ENCODE results near the gene GTF2IRD1. TPM values are rescaled to one million over a fixed set of nuclear protein-coding genes. Genes with fewer than 3 reads are reported as not detected.

GTF2IRD1 gene
- total and polyA plus RNA-seq, 2 experiments from 2014 or later, result 28.7 to 37.1 TPM

DNA sequence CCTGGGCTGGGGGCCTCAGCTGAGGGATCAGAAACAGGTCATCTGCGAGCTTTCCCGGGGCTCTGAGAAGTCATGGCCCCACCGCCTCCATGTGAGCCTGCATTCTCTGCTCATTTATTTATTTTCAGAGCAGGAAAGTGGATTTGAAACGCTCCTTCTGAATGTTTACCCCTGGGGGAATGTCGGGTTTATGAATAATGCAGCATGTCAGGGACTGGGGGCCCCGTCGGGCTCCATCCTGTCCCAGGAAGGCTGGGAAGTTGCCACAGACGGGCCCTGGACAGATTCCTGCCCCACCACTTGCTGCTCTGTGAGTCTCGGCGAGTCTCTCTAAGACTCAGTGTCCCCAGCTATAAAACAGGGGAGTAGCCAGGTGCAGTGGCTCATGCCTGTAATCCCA is 11.9 kb upstream of the GTF2IRD1 start:
- Mint-ChIP-seq H3K4me1 (peaks cover 2% of the 10 kb centered on the region; the same call in 2 of the 3 replicates), H3K36me3 (ENCODE audit: low read depth) (peaks cover 7% of the 10 kb centered on the region), H3K27ac (no peak overlapping the region), H3K27me3 (ENCODE audit: insufficient read depth, low read depth, poor library complexity) (peaks cover 6% of the 10 kb centered on the region), H3K4me3 (no peak overlapping the region), H3K9me3 (peaks cover 14% of the 10 kb centered on the region)
- H3K4me2 ChIP-seq, result no peak overlapping the region
- TF ChIP-seq EZH2phosphoT487 (IDR thresholded peaks at IDR 0.05; ENCODE audit: unreplicated experiment) (no peak), STAT1 (IDR thresholded peaks at IDR 0.05; ENCODE audit: unreplicated experiment) (no peak), POLR2AphosphoS5 (IDR thresholded peaks at IDR 0.05; ENCODE audit: low read depth) (no peak), ZNF114 (CRISPR knock-in tag; IDR thresholded peaks at IDR 0.05) (no peak), CREB1 (CRISPR knock-in tag; IDR thresholded peaks at IDR 0.05; ENCODE audit: low read depth) (no peak), NANOG (IDR thresholded peaks at IDR 0.05; ENCODE audit: borderline replicate concordance) (no peak)
- TF ChIP-seq, protein P1, sequence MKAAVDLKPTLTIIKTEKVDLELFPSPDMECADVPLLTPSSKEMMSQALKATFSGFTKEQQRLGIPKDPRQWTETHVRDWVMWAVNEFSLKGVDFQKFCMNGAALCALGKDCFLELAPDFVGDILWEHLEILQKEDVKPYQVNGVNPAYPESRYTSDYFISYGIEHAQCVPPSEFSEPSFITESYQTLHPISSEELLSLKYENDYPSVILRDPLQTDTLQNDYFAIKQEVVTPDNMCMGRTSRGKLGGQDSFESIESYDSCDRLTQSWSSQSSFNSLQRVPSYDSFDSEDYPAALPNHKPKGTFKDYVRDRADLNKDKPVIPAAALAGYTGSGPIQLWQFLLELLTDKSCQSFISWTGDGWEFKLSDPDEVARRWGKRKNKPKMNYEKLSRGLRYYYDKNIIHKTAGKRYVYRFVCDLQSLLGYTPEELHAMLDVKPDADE (IDR thresholded peaks at IDR 0.05), result no peak
- TF ChIP-seq, protein P2, sequence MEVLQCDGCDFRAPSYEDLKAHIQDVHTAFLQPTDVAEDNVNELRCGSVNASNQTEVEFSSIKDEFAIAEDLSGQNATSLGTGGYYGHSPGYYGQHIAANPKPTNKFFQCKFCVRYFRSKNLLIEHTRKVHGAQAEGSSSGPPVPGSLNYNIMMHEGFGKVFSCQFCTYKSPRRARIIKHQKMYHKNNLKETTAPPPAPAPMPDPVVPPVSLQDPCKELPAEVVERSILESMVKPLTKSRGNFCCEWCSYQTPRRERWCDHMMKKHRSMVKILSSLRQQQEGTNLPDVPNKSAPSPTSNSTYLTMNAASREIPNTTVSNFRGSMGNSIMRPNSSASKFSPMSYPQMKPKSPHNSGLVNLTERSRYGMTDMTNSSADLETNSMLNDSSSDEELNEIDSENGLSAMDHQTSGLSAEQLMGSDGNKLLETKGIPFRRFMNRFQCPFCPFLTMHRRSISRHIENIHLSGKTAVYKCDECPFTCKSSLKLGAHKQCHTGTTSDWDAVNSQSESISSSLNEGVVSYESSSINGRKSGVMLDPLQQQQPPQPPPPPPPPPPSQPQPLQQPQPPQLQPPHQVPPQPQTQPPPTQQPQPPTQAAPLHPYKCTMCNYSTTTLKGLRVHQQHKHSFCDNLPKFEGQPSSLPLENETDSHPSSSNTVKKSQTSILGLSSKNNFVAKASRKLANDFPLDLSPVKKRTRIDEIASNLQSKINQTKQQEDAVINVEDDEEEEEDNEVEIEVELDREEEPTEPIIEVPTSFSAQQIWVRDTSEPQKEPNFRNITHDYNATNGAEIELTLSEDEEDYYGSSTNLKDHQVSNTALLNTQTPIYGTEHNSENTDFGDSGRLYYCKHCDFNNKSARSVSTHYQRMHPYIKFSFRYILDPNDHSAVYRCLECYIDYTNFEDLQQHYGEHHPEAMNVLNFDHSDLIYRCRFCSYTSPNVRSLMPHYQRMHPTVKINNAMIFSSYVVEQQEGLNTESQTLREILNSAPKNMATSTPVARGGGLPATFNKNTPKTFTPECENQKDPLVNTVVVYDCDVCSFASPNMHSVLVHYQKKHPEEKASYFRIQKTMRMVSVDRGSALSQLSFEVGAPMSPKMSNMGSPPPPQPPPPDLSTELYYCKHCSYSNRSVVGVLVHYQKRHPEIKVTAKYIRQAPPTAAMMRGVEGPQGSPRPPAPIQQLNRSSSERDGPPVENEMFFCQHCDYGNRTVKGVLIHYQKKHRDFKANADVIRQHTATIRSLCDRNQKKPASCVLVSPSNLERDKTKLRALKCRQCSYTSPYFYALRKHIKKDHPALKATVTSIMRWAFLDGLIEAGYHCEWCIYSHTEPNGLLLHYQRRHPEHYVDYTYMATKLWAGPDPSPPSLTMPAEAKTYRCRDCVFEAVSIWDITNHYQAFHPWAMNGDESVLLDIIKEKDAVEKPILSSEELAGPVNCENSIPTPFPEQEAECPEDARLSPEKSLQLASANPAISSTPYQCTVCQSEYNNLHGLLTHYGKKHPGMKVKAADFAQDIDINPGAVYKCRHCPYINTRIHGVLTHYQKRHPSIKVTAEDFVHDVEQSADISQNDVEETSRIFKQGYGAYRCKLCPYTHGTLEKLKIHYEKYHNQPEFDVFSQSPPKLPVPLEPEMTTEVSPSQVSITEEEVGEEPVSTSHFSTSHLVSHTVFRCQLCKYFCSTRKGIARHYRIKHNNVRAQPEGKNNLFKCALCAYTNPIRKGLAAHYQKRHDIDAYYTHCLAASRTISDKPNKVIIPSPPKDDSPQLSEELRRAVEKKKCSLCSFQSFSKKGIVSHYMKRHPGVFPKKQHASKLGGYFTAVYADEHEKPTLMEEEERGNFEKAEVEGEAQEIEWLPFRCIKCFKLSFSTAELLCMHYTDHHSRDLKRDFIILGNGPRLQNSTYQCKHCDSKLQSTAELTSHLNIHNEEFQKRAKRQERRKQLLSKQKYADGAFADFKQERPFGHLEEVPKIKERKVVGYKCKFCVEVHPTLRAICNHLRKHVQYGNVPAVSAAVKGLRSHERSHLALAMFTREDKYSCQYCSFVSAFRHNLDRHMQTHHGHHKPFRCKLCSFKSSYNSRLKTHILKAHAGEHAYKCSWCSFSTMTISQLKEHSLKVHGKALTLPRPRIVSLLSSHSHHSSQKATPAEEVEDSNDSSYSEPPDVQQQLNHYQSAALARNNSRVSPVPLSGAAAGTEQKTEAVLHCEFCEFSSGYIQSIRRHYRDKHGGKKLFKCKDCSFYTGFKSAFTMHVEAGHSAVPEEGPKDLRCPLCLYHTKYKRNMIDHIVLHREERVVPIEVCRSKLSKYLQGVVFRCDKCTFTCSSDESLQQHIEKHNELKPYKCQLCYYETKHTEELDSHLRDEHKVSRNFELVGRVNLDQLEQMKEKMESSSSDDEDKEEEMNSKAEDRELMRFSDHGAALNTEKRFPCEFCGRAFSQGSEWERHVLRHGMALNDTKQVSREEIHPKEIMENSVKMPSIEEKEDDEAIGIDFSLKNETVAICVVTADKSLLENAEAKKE (CRISPR knock-in tag; IDR thresholded peaks at IDR 0.05), result no peak
- TF ChIP-seq, protein P3, sequence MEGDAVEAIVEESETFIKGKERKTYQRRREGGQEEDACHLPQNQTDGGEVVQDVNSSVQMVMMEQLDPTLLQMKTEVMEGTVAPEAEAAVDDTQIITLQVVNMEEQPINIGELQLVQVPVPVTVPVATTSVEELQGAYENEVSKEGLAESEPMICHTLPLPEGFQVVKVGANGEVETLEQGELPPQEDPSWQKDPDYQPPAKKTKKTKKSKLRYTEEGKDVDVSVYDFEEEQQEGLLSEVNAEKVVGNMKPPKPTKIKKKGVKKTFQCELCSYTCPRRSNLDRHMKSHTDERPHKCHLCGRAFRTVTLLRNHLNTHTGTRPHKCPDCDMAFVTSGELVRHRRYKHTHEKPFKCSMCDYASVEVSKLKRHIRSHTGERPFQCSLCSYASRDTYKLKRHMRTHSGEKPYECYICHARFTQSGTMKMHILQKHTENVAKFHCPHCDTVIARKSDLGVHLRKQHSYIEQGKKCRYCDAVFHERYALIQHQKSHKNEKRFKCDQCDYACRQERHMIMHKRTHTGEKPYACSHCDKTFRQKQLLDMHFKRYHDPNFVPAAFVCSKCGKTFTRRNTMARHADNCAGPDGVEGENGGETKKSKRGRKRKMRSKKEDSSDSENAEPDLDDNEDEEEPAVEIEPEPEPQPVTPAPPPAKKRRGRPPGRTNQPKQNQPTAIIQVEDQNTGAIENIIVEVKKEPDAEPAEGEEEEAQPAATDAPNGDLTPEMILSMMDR (conservative IDR thresholded peaks at IDR 0.05; ENCODE audit: low read depth in 2 of 2), result no peak
- TF ChIP-seq, protein P4, sequence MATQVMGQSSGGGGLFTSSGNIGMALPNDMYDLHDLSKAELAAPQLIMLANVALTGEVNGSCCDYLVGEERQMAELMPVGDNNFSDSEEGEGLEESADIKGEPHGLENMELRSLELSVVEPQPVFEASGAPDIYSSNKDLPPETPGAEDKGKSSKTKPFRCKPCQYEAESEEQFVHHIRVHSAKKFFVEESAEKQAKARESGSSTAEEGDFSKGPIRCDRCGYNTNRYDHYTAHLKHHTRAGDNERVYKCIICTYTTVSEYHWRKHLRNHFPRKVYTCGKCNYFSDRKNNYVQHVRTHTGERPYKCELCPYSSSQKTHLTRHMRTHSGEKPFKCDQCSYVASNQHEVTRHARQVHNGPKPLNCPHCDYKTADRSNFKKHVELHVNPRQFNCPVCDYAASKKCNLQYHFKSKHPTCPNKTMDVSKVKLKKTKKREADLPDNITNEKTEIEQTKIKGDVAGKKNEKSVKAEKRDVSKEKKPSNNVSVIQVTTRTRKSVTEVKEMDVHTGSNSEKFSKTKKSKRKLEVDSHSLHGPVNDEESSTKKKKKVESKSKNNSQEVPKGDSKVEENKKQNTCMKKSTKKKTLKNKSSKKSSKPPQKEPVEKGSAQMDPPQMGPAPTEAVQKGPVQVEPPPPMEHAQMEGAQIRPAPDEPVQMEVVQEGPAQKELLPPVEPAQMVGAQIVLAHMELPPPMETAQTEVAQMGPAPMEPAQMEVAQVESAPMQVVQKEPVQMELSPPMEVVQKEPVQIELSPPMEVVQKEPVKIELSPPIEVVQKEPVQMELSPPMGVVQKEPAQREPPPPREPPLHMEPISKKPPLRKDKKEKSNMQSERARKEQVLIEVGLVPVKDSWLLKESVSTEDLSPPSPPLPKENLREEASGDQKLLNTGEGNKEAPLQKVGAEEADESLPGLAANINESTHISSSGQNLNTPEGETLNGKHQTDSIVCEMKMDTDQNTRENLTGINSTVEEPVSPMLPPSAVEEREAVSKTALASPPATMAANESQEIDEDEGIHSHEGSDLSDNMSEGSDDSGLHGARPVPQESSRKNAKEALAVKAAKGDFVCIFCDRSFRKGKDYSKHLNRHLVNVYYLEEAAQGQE (IDR thresholded peaks at IDR 0.05; ENCODE audit: unreplicated experiment), result no peak
- H3K4me3 ChIP-seq, result no peak overlapping the region
- no peak overlapping the region for H3K27ac ChIP-seq (ENCODE audit: low read depth)
- ATAC-seq (no peak), DNase-seq (ENCODE audit: low spot score) (no peak)
- H3K27me3 ChIP-seq (ENCODE audit: insufficient read depth), result no peaks in the 10 kb centered on the region
- H3K9me2 ChIP-seq (ENCODE audit: insufficient read depth), result no peaks in the 10 kb centered on the region
- H3K79me2 ChIP-seq (replicated peaks; ENCODE audit: insufficient read depth), result no peaks in the 10 kb centered on the region
- peak overlapping the region; percentile 93 for H2AFZ ChIP-seq
- no peaks in the 10 kb centered on the region for H3K4me1 ChIP-seq (ENCODE audit: insufficient read depth)
- no peaks in the 10 kb centered on the region for H4K20me1 ChIP-seq (replicated peaks; ENCODE audit: insufficient read depth)
- H3F3A ChIP-seq (replicated peaks; ENCODE audit: low read depth), result no peaks in the 10 kb centered on the region
- no peaks in the 10 kb centered on the region; the same call in 1 of the 2 replicates for H3K36me3 ChIP-seq (ENCODE audit: insufficient read depth)
